ENCODE data around the gene CASP2. TPM values are rescaled to one million over a fixed set of nuclear protein-coding genes. Genes with fewer than 3 reads are reported as not detected.

CASP2 gene
- total and polyA plus RNA-seq, 2 of the 13 experiments (the other 11 are each of a cell fraction or from before 2014, with no cell fraction given), result 10.2 to 13.7 TPM

GRCh38 chr7:143263266-143264195, 24.6 kb upstream of the CASP2 start, which contains the start of gene GSTK1 (continued):
- TF ChIP-seq FOSL2 (CRISPR knock-in tag; IDR thresholded peaks at IDR 0.05), result peak; percentile 41
- TF ChIP-seq PCBP2 (optimal IDR thresholded peaks at IDR 0.05; ENCODE audit: low read depth, low read length, poor library complexity, severe bottlenecking), result no peak
- TF ChIP-seq SP5 (CRISPR knock-in tag; IDR thresholded peaks at IDR 0.05; ENCODE audit: borderline replicate concordance, low read depth), result peak; percentile 73
- 0 out of 2 replicates have a peak, but pooled peaks have one; percentile 36 for TF ChIP-seq ATF1 (CRISPR knock-in tag; IDR thresholded peaks at IDR 0.05)
- peak; percentile 24; the same call in 1 of the 2 replicates for TF ChIP-seq FOXP4 (CRISPR knock-in tag; IDR thresholded peaks at IDR 0.05)
- no peak for TF ChIP-seq HNRNPH1 (optimal IDR thresholded peaks at IDR 0.05; ENCODE audit: low read depth, low read length)
- TF ChIP-seq LCORL (IDR thresholded peaks at IDR 0.05), result no peak
- peak; percentile 58; the same call in 1 of the 2 replicates for TF ChIP-seq LCORL (CRISPR knock-in tag; IDR thresholded peaks at IDR 0.05)
- peak; percentile 41; the same call in 1 of the 2 replicates for TF ChIP-seq SP4 (CRISPR knock-in tag; IDR thresholded peaks at IDR 0.05)
- TF ChIP-seq MIER2 (CRISPR knock-in tag; IDR thresholded peaks at IDR 0.05), result no peak
- no peak for TF ChIP-seq CEBPG (CRISPR knock-in tag; IDR thresholded peaks at IDR 0.05)
- TF ChIP-seq LBX2 (CRISPR knock-in tag; IDR thresholded peaks at IDR 0.05; ENCODE audit: borderline replicate concordance), result peak; percentile 48; the same call in 1 of the 2 replicates
- TF ChIP-seq CHD4 (IDR thresholded peaks at IDR 0.05; ENCODE audit: borderline replicate concordance, low read length), result no peak
- no peak for TF ChIP-seq AHR (CRISPR knock-in tag; IDR thresholded peaks at IDR 0.05)
- no peak for TF ChIP-seq ZNF124 (CRISPR knock-in tag; IDR thresholded peaks at IDR 0.05)
- TF ChIP-seq MLX (CRISPR knock-in tag; IDR thresholded peaks at IDR 0.05), result no peak
- peak; percentile 92; the same call in 1 of the 2 replicates for TF ChIP-seq ZNF556 (CRISPR knock-in tag; IDR thresholded peaks at IDR 0.05; ENCODE audit: borderline replicate concordance)
- TF ChIP-seq MAF1 (CRISPR knock-in tag; IDR thresholded peaks at IDR 0.05; ENCODE audit: borderline replicate concordance), result no peak
- TF ChIP-seq ZNF512B (CRISPR knock-in tag; IDR thresholded peaks at IDR 0.05; ENCODE audit: borderline replicate concordance), result no peak
- no peak for TF ChIP-seq PRPF4 (IDR thresholded peaks at IDR 0.05; ENCODE audit: low read depth, low read length, poor library complexity, severe bottlenecking)
- TF ChIP-seq MAZ (IDR thresholded peaks at IDR 0.05; ENCODE audit: borderline replicate concordance, low read depth, low read length), result no peak
- peak; percentile 91 for TF ChIP-seq MAZ (CRISPR knock-in tag; IDR thresholded peaks at IDR 0.05; ENCODE audit: low read depth)
- TF ChIP-seq ZNF543 (CRISPR knock-in tag; IDR thresholded peaks at IDR 0.05), result peak; percentile 64; the same call in 1 of the 2 replicates
- TF ChIP-seq SMARCC2 (IDR thresholded peaks at IDR 0.05), result no peak
